H4 (cell line): Measurements from ENCODE around the gene POU6F1. TPM values are rescaled to one million over a fixed set of nuclear protein-coding genes. Genes with fewer than 3 reads are reported as not detected.
"Not testable (repeated sequence)": the region's sequence is repeated elsewhere in the genome, so short reads cannot be mapped to it uniquely, and the experiment has no call there.

ENCODE experiments used
- DNase-seq: peaks from one replicate; pipeline ENCODE4 v3.0.0-alpha.2; 2015; ENCODE audit warnings: low spot score
- total RNA-seq: library from RNA; depleted of rRNA; stranded (reverse); fragments of >200 nt; shearing (Covaris generic); gene quantifications from 2 replicates; pipeline ENCODE4 v1.2.3, GENCODE V29; 2014

Gene POU6F1
- total RNA-seq, 1 experiment from 2014 or later, result 2.9 TPM

DNA sequence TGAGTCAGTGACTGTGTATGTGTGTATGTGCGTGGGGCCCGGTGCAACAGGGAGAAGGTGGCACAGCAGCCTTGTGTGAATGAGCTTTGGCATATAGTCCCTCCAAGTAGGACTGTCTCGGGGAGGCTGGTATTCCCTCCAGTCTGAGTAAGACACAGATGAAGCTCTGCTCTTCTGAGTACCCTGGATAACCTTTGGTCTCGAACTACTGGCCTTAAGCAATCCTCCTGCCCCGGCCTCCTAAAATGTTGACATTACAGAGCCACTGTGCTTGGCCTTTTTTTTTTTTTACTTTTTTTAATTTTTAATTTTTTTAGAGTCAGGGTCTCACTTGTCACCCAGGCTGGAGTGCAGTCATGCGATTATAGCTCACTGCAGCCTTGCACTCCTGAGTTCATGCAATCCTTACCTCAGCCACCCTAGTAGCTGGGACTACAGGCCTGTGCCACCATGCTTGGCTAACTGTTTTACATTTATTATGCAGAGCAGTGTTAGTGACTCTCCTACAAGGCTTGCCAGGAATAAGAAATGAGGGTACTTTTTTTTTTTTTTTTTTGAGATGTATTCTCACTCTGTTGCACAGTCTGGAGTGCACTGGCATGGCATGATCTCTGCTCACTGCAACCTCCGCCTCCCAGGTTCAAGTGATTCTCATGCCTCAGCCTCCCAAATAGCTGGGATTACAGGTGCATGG lies 11.4 kb upstream of the POU6F1 start:
- no peak for DNase-seq

DNA sequence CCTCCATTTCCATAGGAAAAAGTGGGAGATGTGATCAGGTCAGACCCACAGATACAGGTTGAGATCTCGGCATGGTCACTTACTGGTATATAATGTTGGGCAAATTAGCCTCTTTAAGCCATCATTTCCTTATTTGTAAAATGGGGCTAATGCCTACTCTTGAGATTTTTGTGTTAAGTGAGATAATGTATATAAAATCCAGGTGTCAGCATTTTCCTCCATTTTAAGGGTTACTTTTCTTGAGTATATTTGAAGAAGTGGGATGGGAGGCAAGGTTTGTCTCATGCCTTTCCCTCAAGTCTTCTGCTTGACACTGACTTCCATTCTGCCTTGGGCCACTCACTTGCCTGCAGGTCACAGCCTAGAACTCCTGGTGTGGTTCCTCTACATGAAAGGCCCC lies 10.1 kb upstream of the POU6F1 start:
- no peak for DNase-seq

DNA sequence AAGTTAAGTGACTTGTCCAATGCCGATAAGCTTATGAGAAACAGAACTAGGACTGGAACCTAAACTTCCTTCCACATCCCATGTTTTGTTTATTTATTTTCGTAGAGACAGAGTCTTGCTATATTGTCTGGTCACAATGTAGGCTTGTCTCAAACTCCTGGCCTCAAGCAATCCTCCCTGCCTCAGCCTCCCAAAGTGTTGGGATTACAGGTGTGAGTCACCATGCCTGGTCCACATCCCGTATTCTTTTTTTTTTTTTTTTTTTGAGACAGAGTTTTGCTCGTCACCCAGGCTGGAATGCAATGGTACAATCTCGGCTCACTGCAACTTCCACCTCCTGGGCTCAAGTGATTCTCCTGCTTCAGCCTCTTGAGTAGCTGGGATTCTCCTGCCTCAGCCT lies 9.2 kb upstream of the POU6F1 start:
- DNase-seq, result not testable (repeated sequence)

DNA sequence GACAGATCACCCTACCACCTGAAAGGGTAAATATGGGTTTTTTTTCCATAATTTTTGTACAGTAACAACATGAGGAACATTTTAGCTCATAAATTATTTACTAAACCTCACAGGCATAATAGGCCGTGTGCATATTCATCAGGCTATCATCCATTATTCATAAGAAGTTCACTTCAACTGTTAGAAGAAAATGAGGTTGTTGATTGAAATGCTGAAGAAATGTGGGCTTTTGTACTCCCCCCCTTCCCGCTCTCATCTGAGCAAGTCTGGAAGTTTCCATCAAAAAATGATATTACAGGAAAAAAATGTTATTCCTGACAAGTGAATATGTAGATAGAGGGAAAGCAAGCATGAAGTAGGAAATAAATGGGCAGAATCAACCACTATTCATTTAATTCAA lies 7.9 kb upstream of the POU6F1 start:
- DNase-seq, result no peak

DNA sequence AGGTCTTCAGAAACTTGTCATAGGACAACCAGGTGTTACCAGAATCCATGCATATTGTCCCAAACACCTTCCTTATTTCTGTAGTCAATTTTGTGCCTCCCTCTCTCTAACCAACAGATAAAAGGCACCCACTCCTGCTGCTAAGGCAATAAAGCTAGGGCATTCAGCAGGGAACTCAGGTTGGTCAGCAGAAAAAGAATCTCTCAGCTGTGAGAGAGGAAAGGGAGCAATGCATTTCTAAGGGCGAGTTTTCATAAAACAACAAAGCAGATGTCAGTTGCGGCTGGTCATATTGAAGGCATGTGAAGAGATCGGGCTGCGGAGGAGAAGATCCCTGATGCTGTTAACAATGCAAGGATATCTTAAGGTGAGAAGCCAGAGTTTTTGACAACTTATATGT lies 7.4 kb upstream of the POU6F1 start:
- no peak for DNase-seq

DNA sequence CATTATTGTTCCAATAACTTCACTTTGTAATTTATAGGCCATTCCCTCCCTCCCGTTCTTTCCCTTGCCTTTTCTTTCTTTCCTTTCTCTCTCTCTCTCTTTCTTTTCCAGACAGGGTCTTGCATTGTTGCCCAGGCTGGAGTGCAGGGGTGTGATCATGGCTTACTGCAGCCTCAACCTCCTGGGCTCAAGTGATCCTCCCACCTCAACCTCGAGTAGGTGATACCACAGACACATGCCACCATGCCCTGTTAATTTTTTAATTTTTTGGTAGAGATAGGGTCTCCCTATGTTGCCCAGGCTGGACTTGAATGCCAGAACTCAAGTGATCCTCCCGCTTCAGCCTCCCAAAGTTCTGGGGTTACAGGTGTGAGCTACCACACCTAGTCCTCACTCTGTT lies 6.8 kb upstream of the POU6F1 start:
- no peak for DNase-seq

DNA sequence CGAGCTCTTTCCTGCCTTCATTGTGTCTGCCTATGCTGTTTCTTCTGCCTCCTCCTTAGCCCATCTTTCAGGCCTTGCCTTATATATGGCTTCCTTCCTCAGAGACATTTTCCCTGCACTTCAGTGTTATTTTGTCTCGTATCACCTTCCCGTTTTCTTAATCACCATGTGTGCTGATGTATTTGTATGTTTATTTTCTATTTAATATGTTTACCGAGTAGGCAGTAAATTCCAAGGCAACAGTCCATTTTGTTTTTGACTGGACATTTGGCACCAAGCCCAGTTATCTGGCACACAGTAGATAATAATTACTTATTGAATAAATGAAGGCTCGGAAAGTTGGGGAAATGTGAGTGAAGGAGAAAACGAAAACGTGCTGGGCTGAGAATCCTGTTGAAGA lies 4.6 kb upstream of the POU6F1 start:
- DNase-seq, result no peak

DNA sequence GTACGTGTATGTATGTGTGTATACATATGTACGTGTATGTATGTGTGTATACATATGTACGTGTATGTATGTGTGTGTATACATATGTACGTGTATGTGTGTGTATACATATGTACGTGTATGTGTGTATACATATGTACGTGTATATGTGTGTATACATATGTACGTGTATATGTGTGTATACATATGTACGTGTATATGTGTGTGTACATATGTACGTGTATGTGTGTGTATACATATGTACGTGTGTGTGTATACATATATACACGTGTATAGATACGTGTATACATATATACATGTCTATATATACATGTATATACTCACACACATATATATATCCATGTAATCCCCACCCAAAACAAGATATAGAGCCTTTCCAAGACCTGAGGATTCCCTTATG lies 2.0 kb upstream of the POU6F1 start:
- not testable (repeated sequence) for DNase-seq

DNA sequence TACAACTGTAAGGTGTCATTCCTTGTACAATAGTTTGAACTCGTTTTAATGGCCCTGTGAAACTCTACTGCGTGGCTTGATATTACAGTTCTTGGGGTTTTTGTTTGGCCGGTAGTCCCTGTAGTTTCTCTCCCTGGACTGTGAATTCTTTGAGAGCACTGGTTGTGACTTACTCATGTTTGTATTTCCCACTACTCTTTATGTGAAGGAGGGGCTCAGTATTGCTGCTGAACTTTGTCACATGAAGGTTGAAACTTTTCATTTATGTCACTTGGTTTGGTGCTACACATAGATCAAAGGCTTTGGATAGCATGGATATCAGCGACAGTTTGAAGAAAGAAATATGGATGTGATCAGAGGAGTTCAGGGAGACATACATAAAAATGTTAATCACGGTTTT lies 1.5 kb upstream of the POU6F1 start:
- DNase-seq, result no peak

DNA sequence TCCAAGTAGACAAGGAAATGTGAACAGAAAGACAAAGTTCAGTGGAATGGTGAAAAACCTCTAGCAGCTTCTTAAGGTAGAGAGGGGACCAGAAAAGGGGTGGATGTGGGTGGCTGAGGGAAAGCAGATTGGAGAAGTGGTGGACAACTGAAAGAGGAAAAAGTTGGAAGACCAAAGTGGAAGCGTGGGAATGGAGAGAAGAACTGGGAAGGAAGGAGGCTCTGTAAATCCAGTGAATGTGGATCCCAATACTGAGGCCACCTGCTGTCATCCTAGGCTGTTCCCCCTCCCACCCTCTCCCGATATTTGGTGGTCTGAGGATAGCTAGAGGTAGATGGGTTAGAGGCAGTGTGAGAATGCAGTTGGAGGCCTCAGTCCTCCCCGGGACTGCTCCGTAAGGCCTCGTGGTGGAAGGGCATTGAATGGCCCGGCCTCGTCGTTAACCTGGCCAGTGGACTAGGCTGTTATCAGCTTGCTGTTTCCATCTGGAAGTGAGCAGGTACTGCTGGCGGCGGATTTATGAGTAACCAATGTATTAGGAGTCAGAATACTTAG lies 822 bp upstream of the POU6F1 start:
- no peak for DNase-seq

DNA sequence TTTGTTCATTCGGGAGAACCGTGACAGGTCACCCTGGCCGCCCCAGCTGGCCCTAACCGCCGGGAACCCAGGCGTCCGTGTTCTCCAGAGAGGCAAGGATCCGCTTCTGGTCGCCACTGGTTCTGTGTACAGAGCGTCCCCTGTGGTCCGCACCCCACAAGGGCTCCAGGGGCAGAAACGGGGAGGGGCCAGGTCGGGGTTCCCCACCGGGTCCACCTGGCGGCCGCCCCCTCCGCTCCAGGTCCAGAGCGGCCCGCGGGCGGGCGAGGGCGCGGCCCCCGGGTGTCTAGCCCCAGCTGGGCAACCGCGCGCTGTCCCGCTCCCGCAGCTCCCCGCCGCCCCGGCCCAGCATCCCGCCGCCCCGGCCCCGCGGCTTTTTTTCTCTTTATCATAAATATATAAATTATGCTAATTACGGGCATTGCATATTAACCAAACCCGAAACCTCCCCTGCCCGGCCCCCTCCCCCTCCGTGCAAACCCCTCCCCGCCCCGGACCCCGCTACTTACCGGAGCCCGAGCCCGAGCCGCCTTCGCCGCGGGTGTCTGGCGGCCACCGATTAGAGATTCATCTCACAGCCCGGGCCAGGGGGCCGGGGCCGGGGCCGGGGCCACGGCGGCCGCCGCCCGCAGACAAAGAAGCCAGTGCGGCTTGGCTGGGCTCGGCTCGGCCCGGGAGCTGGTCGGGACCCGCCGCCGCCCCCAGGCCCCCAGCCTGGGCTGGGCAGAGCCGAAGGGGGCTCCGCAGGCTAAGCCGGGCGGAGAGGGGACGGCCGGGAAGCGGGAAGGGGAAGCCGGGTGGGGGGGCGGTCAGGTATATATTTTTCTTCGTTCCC lies 512 bp downstream of the POU6F1 start:
- no peak for DNase-seq

DNA sequence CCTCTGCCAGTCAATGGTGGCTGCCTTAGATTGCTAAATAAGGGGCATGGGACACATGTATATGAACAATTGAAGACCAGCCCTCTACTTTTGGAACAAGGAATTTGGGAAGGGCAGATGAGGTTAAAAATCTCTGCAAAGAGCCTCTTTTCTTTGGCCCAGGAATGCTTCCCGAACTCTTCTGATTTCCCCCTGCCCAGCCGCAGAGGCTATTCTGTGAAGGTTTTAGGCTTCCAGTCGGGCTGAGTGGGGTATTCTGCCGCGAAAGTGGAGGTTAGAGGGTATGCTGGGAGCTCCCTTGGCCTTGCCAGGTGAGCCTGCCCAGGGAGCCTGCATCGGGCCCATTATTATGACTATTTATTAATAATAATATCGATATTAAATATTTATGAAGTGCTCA lies 1.2 kb downstream of the POU6F1 start:
- no peak for DNase-seq

DNA sequence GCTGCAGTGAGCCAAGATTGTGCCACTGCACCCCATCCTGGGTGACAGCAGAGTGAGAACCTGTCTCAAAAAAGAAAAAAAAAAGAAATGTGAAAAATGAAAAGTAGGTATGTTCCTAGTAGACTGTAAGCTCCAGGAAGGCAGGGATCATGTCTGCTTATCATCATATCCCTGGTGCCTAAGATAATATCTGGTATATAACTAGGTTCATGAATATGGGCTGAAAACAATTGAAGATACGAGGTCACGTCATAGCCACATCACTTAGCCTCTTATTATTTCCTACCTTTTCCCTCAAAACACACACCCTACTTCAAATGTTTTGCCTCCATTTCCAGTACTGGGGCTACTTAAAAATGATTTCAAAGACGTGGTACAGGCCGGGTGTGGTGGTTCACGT lies 3.0 kb downstream of the POU6F1 start:
- DNase-seq, result no peak

DNA sequence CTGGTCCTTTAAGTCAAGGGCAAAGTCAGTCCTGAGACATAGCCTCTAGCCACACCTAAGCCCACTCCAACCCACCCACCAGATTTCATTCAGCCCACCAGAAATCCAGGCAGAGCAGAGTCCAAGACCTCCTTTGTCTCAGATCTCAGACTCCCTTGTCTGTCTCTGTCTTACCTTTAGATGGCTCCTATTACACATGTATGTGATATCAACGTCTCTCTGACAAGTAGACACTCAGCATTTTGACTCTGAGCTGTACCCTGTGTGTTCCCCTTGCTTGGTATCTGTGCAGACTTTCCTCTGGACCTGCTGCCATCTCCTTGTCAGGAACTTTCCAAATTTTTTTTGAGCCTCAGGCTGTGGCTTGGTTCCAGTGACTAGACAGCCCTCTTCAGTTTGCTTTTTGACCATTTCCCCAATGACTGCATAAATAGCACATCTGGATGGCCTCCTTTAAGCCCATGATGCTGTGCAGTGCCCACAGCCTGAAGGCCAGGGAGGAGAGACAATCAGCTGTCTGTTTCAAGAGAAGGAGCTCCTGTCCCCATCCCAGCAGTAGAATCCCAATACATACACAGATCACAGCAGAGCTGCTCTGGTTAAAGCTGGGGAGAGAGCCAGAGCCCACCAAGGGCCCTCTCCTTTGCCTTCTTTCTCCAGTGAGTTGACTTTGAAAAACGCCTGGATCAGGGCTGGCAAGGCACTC lies 7.0 kb downstream of the POU6F1 start:
- DNase-seq, result no peak

DNA sequence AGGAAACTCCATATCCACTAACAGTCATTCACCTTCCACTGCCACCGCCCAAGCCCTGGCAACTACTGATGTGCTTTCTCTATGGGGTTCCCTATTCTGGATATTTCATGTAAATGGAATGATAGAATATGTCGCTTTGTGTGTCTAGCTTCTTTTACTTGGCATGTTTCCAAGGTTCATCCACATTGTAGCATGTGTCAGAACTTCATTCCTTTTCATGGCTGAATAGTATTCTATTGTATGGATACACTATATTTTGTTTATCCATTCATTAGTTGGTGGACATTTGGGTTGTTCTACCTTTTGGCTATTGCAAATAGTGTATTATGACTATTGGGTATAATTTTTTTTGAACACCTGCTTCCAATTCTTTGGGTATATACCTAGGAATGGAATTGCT lies 8.6 kb downstream of the POU6F1 start:
- no peak for DNase-seq

DNA sequence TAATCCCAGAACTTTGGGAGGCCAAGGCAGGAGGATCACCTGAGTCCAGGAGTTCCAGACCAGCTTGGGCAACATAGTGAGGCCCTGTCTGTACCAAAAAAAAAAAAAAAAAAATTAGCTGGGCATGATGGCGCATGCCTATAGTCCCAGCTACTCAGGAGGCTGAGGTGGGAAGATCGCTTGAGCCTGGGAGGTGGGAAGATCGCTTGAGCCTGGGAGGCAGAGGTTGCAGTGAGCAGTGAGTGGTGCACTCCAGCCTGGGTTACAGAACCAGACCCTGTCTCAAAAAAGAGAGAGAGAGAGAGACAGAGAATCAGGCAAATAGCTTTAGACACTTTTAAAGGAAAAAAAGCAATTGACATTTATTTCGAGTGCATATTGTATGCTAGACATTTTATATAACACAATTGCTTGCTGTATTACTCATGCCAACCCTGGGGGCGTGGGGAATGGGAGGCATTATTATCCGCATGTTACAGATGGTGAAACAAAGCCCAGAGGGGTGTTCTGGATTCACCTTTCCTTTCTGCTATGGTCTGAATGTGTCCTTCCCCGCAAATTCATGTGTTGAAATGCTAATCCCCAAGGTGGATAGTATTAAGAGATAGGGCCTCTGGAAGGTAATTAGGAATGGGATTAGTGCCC lies 9.7 kb downstream of the POU6F1 start:
- no peak for DNase-seq

DNA sequence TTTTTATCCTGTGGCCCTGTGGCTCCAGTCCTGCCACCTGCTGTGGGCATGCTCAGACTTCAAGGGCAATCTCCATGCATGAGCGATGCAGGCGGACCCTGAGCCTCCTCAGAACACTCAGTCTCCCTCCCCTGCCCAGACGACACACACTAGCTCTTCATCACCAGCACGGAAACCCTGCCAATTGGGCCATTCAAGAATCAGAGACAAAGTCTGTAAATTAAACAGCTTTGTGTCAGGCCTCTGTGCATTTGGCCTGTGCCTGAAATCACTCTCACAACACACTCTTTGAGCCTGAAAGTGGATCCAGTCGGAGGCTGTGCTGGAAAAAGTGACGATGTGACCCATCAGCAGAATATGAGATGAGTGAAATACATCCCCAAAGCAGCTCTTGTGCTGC lies 12.5 kb downstream of the POU6F1 start:
- DNase-seq, result no peak

DNA sequence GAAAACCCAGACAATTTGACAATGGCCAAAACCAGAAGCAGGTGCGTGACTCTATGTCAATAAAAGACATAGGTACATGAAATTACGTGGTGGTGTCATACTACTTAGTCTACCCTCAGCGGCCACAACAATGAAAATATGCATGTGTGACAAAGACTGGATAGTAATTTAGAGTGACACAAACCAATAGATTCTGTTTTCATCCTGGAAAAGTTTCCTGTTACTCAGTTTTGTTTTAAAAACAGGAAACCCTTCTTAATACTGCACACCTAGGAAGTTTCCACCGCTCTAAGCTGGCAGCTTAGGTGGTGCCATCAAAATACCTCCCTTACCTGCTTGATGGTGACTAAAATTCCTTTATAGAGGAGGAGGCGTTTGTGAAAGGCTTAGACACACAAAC lies 15.1 kb downstream of the POU6F1 start:
- no peak for DNase-seq

DNA sequence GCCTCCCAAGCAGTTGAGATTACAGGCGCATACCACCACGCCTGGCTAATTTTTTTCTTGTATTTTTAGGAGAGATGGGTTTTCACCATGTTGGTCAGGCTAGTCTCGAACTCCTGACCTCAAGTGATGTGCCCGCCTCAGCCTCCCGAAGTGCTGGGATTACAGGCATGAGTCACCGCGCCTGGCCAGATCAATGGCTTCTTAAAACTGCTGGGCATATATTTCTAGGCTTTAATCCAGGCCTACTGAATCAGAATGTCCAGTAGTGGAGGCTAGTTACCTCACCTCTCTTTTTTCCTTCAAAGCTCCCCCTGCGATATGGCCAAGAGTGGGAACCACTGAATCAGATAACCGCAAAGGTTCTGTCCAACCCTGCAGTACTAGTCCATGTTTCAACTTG lies 17.1 kb downstream of the POU6F1 start:
- no peak for DNase-seq

DNA sequence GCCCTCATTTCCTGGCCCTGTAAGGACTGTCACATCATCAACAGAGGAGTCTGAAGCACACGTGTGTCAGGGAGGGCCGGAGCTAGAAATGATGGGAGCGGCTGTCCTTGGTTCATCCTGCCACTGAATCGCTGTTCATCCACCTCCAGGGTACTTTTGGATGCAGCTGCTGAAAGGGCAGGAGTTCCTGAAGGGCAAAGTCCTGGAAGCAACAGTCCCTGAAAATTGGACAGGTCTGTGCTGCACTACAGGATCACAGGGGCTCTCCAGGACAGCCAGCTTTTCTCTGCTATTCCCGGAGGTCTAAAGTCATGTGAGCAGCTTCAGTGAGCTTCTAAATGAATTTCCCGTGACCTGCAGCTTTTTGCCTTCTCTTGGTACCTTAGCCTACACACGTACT lies 17.7 kb downstream of the POU6F1 start:
- no peak for DNase-seq

DNA sequence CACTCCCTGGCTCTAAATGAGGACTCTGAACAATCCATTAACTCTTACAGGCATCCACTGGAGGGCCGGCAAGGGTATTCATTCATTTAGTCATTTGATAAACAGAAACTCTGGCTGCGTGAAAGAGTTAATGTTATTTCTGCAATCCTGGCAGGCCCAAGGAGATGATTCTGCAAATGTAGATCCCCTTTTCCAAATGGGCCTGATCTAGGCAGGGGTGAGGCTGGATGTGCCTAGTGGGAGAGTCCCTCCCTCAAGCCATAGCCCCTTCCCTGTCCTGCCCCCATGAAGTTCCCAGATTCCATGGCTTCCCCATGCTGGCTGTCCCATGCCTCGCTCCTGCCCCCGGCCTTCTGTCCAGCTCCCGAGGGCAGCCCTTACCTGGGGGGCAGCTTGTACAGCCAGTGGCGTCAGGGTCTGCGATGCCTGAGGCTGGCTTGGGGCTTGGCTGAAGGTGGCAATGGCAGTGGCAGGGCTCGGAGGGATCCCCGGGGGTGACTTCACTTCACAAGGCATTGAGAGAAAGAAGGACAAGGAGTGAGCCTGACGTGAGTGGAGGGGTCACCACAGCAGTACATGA lies 18.4 kb downstream of the POU6F1 start:
- no peak for DNase-seq
